Transverse colon (tissue), 4 donors: ENCODE measurements around the gene UBE2E2. TPM values are rescaled to one million over a fixed set of nuclear protein-coding genes. Genes with fewer than 3 reads are reported as not detected.

Experiments used
- DNase-seq: peaks from one replicate; pipeline ENCODE4 v3.0.0-alpha.2; 2019
- H3K27ac ChIP-seq, 4 donors: fragments of 200-600 bp; sonication (generic); 2 replicates each; pipeline ENCODE4 v1.5.1; 2016 to 2018; ENCODE audit warnings: inconsistent platforms in 4 of 4
- H3K27me3 ChIP-seq: fragments of 200-600 bp; sonication (generic); 2 replicates; pipeline ENCODE4 v1.5.1; 2017; ENCODE audit warnings: inconsistent platforms
- H3K36me3 ChIP-seq, 4 donors: fragments of 200-600 bp; sonication (generic); 2 replicates each; pipeline ENCODE4 v1.5.1; 2017 to 2019; ENCODE audit warnings: inconsistent platforms in 4 of 4
- H3K4me1 ChIP-seq, 4 donors: fragments of 200-600 bp; sonication (generic); 2 replicates each; pipeline ENCODE4 v1.5.1; 2017 to 2020; ENCODE audit warnings: inconsistent platforms in 4 of 4
- H3K4me3 ChIP-seq, 4 donors: fragments of 200-600 bp; sonication (generic); 1 replicate in 1 of 4; 2 replicates in 3 of 4; pipeline versions ENCODE4 v1.5.1 to v1.6.1; 2017 to 2019; ENCODE audit warnings: inconsistent platforms in 4 of 4
- H3K9me3 ChIP-seq, 2 donors: fragments of 200-600 bp; sonication (generic); 2 replicates each; pipeline ENCODE4 v1.5.1; 2017 to 2019; ENCODE audit warnings: inconsistent platforms in 2 of 2
- CTCF ChIP-seq, 5 experiments: fragments of 200-600 bp in 3 of 5; fragments of 450-650 bp in 2 of 5; sonication (generic) in 3 of 5; IDR thresholded peaks; 1 replicate in 2 of 5; 2 replicates in 3 of 5; pipeline ENCODE4 v1.5.1; 2016 to 2017; ENCODE audit warnings: antibody characterized with exemption in 5 of 5, inconsistent platforms in 3 of 5, mild to moderate bottlenecking in 2 of 5, moderate library complexity in 1 of 5
- EP300 ChIP-seq: sonication (generic); formaldehyde crosslinking; IDR thresholded peaks from one replicate; pipeline ENCODE4 v1.6.1; 2017; ENCODE audit warnings: antibody characterized with exemption, low read depth
- POLR2A ChIP-seq: fragments of 450-650 bp; IDR thresholded peaks from one replicate; pipeline ENCODE4 v1.6.1; 2016; ENCODE audit warnings: antibody characterized with exemption, mild to moderate bottlenecking, moderate library complexity
- POLR2AphosphoS5 ChIP-seq, 3 donors: sonication (generic); formaldehyde crosslinking; IDR thresholded peaks; one replicate each; pipeline ENCODE4 v1.6.1; 2016; ENCODE audit warnings: antibody characterized with exemption in 3 of 3
- WGBS, 2 donors: methylation state at CpG; one replicate each; pipeline ENCODE4 v1.1.5; 2018; ENCODE audit warnings: low coverage in 1 of 2; 5-methylcytosine and 5-hydroxymethylcytosine counted together
- in situ Hi-C, 4 donors: fragments of 200-750 bp; cut with MboI; loops; one replicate each; pipeline versions ENCODE4 v1.15.0 to v1.15.1; 2017; ENCODE audit warnings: low sequenced_read_pairs in 3 of 4, low pct_ligation_motif_present in 1 of 4, low pct_unique_long_range_greater_than_20kb in 1 of 4
- intact Hi-C: fragments of 100-400 bp; cut with DNase I; formaldehyde crosslinking; loops from one replicate; pipeline ENCODE4 v1.15.1; 2023; ENCODE audit warnings: low total_unique reads
- total RNA-seq, 4 donors: library from RNA; depleted of rRNA; stranded (reverse); fragments of >200 nt; gene quantifications; one replicate each; pipeline ENCODE4 v1.1.0, GENCODE V29; 2016

Gene UBE2E2
- total RNA-seq, 4 donors from 2014 or later: 5.4 to 133 (median 7.6) TPM

- Histone ChIP-seq H3K36me3 (no peaks in the 10 kb centered on the region), H3K4me3 (no peak overlapping the region), H3K9me3 (no peaks in the 10 kb centered on the region), H3K27me3 (no peaks in the 10 kb centered on the region), H3K27ac (no peak overlapping the region), H3K4me1 (peaks cover 0 to 6% (median 0%) of the 10 kb centered on the region in 4 donors)
- intact Hi-C loops: no loop called here
- 64 to 71% methylated on average over 2 of the region's 2 CpGs for WGBS, 2 donors
- DNase-seq: no peak
- in situ Hi-C loops: no loop called here
- TF ChIP-seq EP300 (no peak), CTCF (IDR thresholded peaks at IDR 0.05) (no peak), POLR2AphosphoS5 (IDR thresholded peaks at IDR 0.05) (no peak), POLR2A (no peak)
These were observed 315.3 kb downstream of the UBE2E2 start for GRCh38 chr3:23518441-23518840.

GRCh38 chr3:23519314-23520208, 316.4 kb downstream of the UBE2E2 start:
- Histone ChIP-seq H3K4me1 (peaks cover 0 to 6% (median 0%) of the 10 kb centered on the region in 4 donors), H3K27me3 (no peaks in the 10 kb centered on the region), H3K9me3 (no peaks in the 10 kb centered on the region), H3K4me3 (no peak overlapping the region), H3K36me3 (no peaks in the 10 kb centered on the region), H3K27ac (no peak overlapping the region)
- WGBS, 2 donors: 72 to 84% methylated on average over 4 of the region's 4 CpGs
- DNase-seq: no peak
- TF ChIP-seq EP300 (no peak), POLR2AphosphoS5 (IDR thresholded peaks at IDR 0.05) (no peak), POLR2A (no peak), CTCF (IDR thresholded peaks at IDR 0.05) (no peak)
- intact Hi-C loops (no loop called here), in situ Hi-C loops (no loop called here)

GRCh38 chr3:23527326-23527725, 324.2 kb downstream of the UBE2E2 start:
- no peaks in the 10 kb centered on the region for H3K27me3 ChIP-seq
- TF ChIP-seq EP300: no peak
- TF ChIP-seq CTCF (IDR thresholded peaks at IDR 0.05): no peak
- no peak for TF ChIP-seq POLR2A
- TF ChIP-seq POLR2AphosphoS5 (IDR thresholded peaks at IDR 0.05): no peak
- WGBS, 2 donors: 87 to 97% methylated on average over 2 of the region's 2 CpGs
- DNase-seq: no peak
- in situ Hi-C loops: no loop called here
- intact Hi-C loops: no loop called here
- no peaks in the 10 kb centered on the region for H3K36me3 ChIP-seq
- H3K9me3 ChIP-seq: no peaks in the 10 kb centered on the region
- no peak overlapping the region for H3K4me3 ChIP-seq
- H3K4me1 ChIP-seq: no peaks in the 10 kb centered on the region
- H3K27ac ChIP-seq: no peak overlapping the region

GRCh38 chr3:23533596-23533995, 330.5 kb downstream of the UBE2E2 start:
- in situ Hi-C loops: no loop called here

More at GRCh38 chr3:23533596-23533995, 330.5 kb downstream of the UBE2E2 start:
- Histone ChIP-seq H3K27ac (no peak overlapping the region), H3K4me1 (no peaks in the 10 kb centered on the region), H3K9me3 (no peaks in the 10 kb centered on the region), H3K4me3 (no peak overlapping the region), H3K36me3 (no peaks in the 10 kb centered on the region), H3K27me3 (no peaks in the 10 kb centered on the region)
- WGBS, 2 donors: 95 to 100% methylated on average over 5 to 11 of the region's 11 CpGs
- TF ChIP-seq POLR2A: no peak
- no peak for TF ChIP-seq POLR2AphosphoS5 (IDR thresholded peaks at IDR 0.05)
- no peak for TF ChIP-seq EP300
- no peak for TF ChIP-seq CTCF (IDR thresholded peaks at IDR 0.05)
- intact Hi-C loops: no loop called here
- no peak for DNase-seq
